Ovary (tissue), 3 donors: ENCODE results near the gene PRPS1L1.

Experiments
- EP300 ChIP-seq: sonication (generic); formaldehyde crosslinking; IDR thresholded peaks from one replicate; pipeline ENCODE4 v1.6.1; 2017; ENCODE audit warnings: antibody characterized with exemption
- TF ChIP-seq, protein P1 (sequence below), 3 donors: fragments of 450-650 bp in 2 of 3; fragments of 200-600 bp in 1 of 3; IDR thresholded peaks; one replicate each; pipeline versions ENCODE4 v1.5.1 to v1.8.0; 2016 to 2022; ENCODE audit warnings: antibody characterized with exemption in 3 of 3, mild to moderate bottlenecking in 1 of 3
- donor health status: DM: no; HTN: no; CAD: no.

DNA sequence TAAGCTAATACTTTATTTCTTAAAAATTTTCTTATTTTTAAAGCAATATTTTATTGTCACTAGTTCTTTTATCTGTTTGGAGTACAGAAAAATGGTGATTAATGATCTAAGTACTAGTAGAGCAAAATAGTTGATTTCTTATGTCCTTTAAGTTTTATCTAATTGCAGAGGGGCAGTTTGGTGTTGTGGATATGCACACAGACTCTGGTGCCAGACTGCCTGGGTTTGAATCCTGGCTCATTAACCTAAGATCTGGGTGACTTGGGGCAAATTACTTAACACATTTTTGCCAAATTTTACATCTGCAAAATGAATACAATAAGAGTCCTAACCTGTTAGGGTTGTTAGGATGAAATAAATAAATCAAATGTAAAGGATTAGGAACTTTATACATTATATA is 10.7 kb upstream of the PRPS1L1 start:
- TF ChIP-seq EP300, result no peak
- TF ChIP-seq, protein P1, sequence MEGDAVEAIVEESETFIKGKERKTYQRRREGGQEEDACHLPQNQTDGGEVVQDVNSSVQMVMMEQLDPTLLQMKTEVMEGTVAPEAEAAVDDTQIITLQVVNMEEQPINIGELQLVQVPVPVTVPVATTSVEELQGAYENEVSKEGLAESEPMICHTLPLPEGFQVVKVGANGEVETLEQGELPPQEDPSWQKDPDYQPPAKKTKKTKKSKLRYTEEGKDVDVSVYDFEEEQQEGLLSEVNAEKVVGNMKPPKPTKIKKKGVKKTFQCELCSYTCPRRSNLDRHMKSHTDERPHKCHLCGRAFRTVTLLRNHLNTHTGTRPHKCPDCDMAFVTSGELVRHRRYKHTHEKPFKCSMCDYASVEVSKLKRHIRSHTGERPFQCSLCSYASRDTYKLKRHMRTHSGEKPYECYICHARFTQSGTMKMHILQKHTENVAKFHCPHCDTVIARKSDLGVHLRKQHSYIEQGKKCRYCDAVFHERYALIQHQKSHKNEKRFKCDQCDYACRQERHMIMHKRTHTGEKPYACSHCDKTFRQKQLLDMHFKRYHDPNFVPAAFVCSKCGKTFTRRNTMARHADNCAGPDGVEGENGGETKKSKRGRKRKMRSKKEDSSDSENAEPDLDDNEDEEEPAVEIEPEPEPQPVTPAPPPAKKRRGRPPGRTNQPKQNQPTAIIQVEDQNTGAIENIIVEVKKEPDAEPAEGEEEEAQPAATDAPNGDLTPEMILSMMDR (IDR thresholded peaks at IDR 0.05), result no peak
